Measurements from ENCODE around the gene LSM4.

Gene LSM4

GRCh38 chr19:18301718-18302111 is 21.2 kb downstream of the LSM4 start:
- Histone ChIP-seq H3K27me3 (ENCODE audit: control insufficient read depth, insufficient read depth, low read length) (no peaks in the 10 kb centered on the region), H3K9me3 (ENCODE audit: control insufficient read depth, insufficient read depth, low read length) (no peaks in the 10 kb centered on the region), H3K9ac (ENCODE audit: low read depth, low read length) (no peak overlapping the region), H3K36me3 (ENCODE audit: control insufficient read depth, insufficient read depth, low read length) (peaks cover 8% of the 10 kb centered on the region), H3K27ac (ENCODE audit: low read depth, low read length) (no peak overlapping the region), H3K4me3 (ENCODE audit: low read depth, low read length) (no peak overlapping the region), H3K4me1 (ENCODE audit: control insufficient read depth, insufficient read depth, low read length) (peaks cover 18% of the 10 kb centered on the region)

GRCh38 chr19:18300930-18301717 is 21.8 kb downstream of the LSM4 start:
- H3K9me3 ChIP-seq (ENCODE audit: control insufficient read depth, insufficient read depth, low read length) = no peaks in the 10 kb centered on the region
- peaks cover 3% of the 10 kb centered on the region for H3K36me3 ChIP-seq (ENCODE audit: control insufficient read depth, insufficient read depth, low read length)
- no peak overlapping the region for H3K9ac ChIP-seq (ENCODE audit: low read depth, low read length)
- H3K4me3 ChIP-seq (ENCODE audit: low read depth, low read length) = no peak overlapping the region
- peaks cover 18% of the 10 kb centered on the region for H3K4me1 ChIP-seq (ENCODE audit: control insufficient read depth, insufficient read depth, low read length)
- H3K27ac ChIP-seq (ENCODE audit: low read depth, low read length) = no peak overlapping the region
- H3K27me3 ChIP-seq (ENCODE audit: control insufficient read depth, insufficient read depth, low read length) = no peaks in the 10 kb centered on the region

GRCh38 chr19:18299654-18300053 is 23.2 kb downstream of the LSM4 start:
- H3K36me3 ChIP-seq (ENCODE audit: control insufficient read depth, insufficient read depth, low read length) = no peaks in the 10 kb centered on the region
- no peak overlapping the region for H3K9ac ChIP-seq (ENCODE audit: low read depth, low read length)
- H3K4me1 ChIP-seq (ENCODE audit: control insufficient read depth, insufficient read depth, low read length) = peaks cover 11% of the 10 kb centered on the region; the same call in 1 of the 2 replicates
- H3K27ac ChIP-seq (ENCODE audit: low read depth, low read length) = no peak overlapping the region
- H3K27me3 ChIP-seq (ENCODE audit: control insufficient read depth, insufficient read depth, low read length) = no peaks in the 10 kb centered on the region
- H3K4me3 ChIP-seq (ENCODE audit: low read depth, low read length) = no peak overlapping the region
- no peaks in the 10 kb centered on the region for H3K9me3 ChIP-seq (ENCODE audit: control insufficient read depth, insufficient read depth, low read length)

- H3K36me3 ChIP-seq (ENCODE audit: control insufficient read depth, insufficient read depth, low read length) = no peaks in the 10 kb centered on the region
- no peaks in the 10 kb centered on the region for H3K27me3 ChIP-seq (ENCODE audit: control insufficient read depth, insufficient read depth, low read length)
- no peak overlapping the region for H3K4me3 ChIP-seq (ENCODE audit: low read depth, low read length)
- H3K9ac ChIP-seq (ENCODE audit: low read depth, low read length) = no peak overlapping the region
- no peak overlapping the region for H3K27ac ChIP-seq (ENCODE audit: low read depth, low read length)
- no peaks in the 10 kb centered on the region for H3K9me3 ChIP-seq (ENCODE audit: control insufficient read depth, insufficient read depth, low read length)
- H3K4me1 ChIP-seq (ENCODE audit: control insufficient read depth, insufficient read depth, low read length) = peaks cover 14% of the 10 kb centered on the region
Measured at GRCh38 chr19:18298601-18299000, 24.3 kb downstream of the LSM4 start.

- H3K4me1 ChIP-seq (ENCODE audit: control insufficient read depth, insufficient read depth, low read length) = peaks cover 21% of the 10 kb centered on the region
- no peak overlapping the region for H3K9ac ChIP-seq (ENCODE audit: low read depth, low read length)
- H3K27ac ChIP-seq (ENCODE audit: low read depth, low read length) = no peak overlapping the region
- H3K36me3 ChIP-seq (ENCODE audit: control insufficient read depth, insufficient read depth, low read length) = no peaks in the 10 kb centered on the region
- H3K27me3 ChIP-seq (ENCODE audit: control insufficient read depth, insufficient read depth, low read length) = no peaks in the 10 kb centered on the region
- no peaks in the 10 kb centered on the region for H3K9me3 ChIP-seq (ENCODE audit: control insufficient read depth, insufficient read depth, low read length)
- no peak overlapping the region for H3K4me3 ChIP-seq (ENCODE audit: low read depth, low read length)
Measured at GRCh38 chr19:18297308-18297707, 25.6 kb downstream of the LSM4 start.

GRCh38 chr19:18295034-18295451 is 27.8 kb downstream of the LSM4 start:
- Histone ChIP-seq H3K9me3 (ENCODE audit: control insufficient read depth, insufficient read depth, low read length) (no peaks in the 10 kb centered on the region), H3K4me1 (ENCODE audit: control insufficient read depth, insufficient read depth, low read length) (peaks cover 30% of the 10 kb centered on the region), H3K36me3 (ENCODE audit: control insufficient read depth, insufficient read depth, low read length) (no peaks in the 10 kb centered on the region), H3K27ac (ENCODE audit: low read depth, low read length) (no peak overlapping the region), H3K27me3 (ENCODE audit: control insufficient read depth, insufficient read depth, low read length) (no peaks in the 10 kb centered on the region), H3K9ac (ENCODE audit: low read depth, low read length) (no peak overlapping the region), H3K4me3 (ENCODE audit: low read depth, low read length) (no peak overlapping the region)

GRCh38 chr19:18294467-18294864 is 28.4 kb downstream of the LSM4 start:
- no peak overlapping the region for H3K9ac ChIP-seq (ENCODE audit: low read depth, low read length)
- H3K9me3 ChIP-seq (ENCODE audit: control insufficient read depth, insufficient read depth, low read length) = no peaks in the 10 kb centered on the region
- H3K36me3 ChIP-seq (ENCODE audit: control insufficient read depth, insufficient read depth, low read length) = no peaks in the 10 kb centered on the region
- peaks cover 33% of the 10 kb centered on the region for H3K4me1 ChIP-seq (ENCODE audit: control insufficient read depth, insufficient read depth, low read length)
- no peak overlapping the region for H3K4me3 ChIP-seq (ENCODE audit: low read depth, low read length)
- H3K27me3 ChIP-seq (ENCODE audit: control insufficient read depth, insufficient read depth, low read length) = no peaks in the 10 kb centered on the region
- H3K27ac ChIP-seq (ENCODE audit: low read depth, low read length) = no peak overlapping the region

- peak overlapping the region; percentile 80 for H3K27ac ChIP-seq (ENCODE audit: low read depth, low read length)
- H3K36me3 ChIP-seq (ENCODE audit: control insufficient read depth, insufficient read depth, low read length) = no peaks in the 10 kb centered on the region
- no peaks in the 10 kb centered on the region for H3K27me3 ChIP-seq (ENCODE audit: control insufficient read depth, insufficient read depth, low read length)
- H3K4me3 ChIP-seq (ENCODE audit: low read depth, low read length) = peak overlapping the region; percentile 49
- no peak overlapping the region for H3K9ac ChIP-seq (ENCODE audit: low read depth, low read length)
- H3K9me3 ChIP-seq (ENCODE audit: control insufficient read depth, insufficient read depth, low read length) = no peaks in the 10 kb centered on the region
- peaks cover 33% of the 10 kb centered on the region for H3K4me1 ChIP-seq (ENCODE audit: control insufficient read depth, insufficient read depth, low read length)
Measured at GRCh38 chr19:18293642-18294466, 29.0 kb downstream of the LSM4 start.

GRCh38 chr19:18292810-18293641 is 29.9 kb downstream of the LSM4 start:
- H3K9ac ChIP-seq (ENCODE audit: low read depth, low read length) = no peak overlapping the region
- H3K4me3 ChIP-seq (ENCODE audit: low read depth, low read length) = peak overlapping the region; percentile 70
- no peaks in the 10 kb centered on the region for H3K36me3 ChIP-seq (ENCODE audit: control insufficient read depth, insufficient read depth, low read length)
- H3K9me3 ChIP-seq (ENCODE audit: control insufficient read depth, insufficient read depth, low read length) = no peaks in the 10 kb centered on the region
- H3K4me1 ChIP-seq (ENCODE audit: control insufficient read depth, insufficient read depth, low read length) = peaks cover 38% of the 10 kb centered on the region
- peak overlapping the region; percentile 98 for H3K27ac ChIP-seq (ENCODE audit: low read depth, low read length)
- H3K27me3 ChIP-seq (ENCODE audit: control insufficient read depth, insufficient read depth, low read length) = no peaks in the 10 kb centered on the region

- H3K36me3 ChIP-seq (ENCODE audit: control insufficient read depth, insufficient read depth, low read length) = no peaks in the 10 kb centered on the region
- no peaks in the 10 kb centered on the region for H3K27me3 ChIP-seq (ENCODE audit: control insufficient read depth, insufficient read depth, low read length)
- H3K4me1 ChIP-seq (ENCODE audit: control insufficient read depth, insufficient read depth, low read length) = peaks cover 38% of the 10 kb centered on the region
- no peaks in the 10 kb centered on the region for H3K9me3 ChIP-seq (ENCODE audit: control insufficient read depth, insufficient read depth, low read length)
- peak overlapping the region; percentile 70 for H3K4me3 ChIP-seq (ENCODE audit: low read depth, low read length)
- H3K9ac ChIP-seq (ENCODE audit: low read depth, low read length) = peak overlapping the region; percentile 40; the same call in 1 of the 2 replicates
- H3K27ac ChIP-seq (ENCODE audit: low read depth, low read length) = peak overlapping the region; percentile 98
Measured at GRCh38 chr19:18292462-18292809, 30.4 kb downstream of the LSM4 start.

Measured in HUES48 (cell line).